Measurements from ENCODE around the gene IPO7. TPM values are rescaled to one million over a fixed set of nuclear protein-coding genes. Genes with fewer than 3 reads are reported as not detected.

The IPO7 gene
- 99.4 and 171 TPM in 2 replicates for total RNA-seq

DNA sequence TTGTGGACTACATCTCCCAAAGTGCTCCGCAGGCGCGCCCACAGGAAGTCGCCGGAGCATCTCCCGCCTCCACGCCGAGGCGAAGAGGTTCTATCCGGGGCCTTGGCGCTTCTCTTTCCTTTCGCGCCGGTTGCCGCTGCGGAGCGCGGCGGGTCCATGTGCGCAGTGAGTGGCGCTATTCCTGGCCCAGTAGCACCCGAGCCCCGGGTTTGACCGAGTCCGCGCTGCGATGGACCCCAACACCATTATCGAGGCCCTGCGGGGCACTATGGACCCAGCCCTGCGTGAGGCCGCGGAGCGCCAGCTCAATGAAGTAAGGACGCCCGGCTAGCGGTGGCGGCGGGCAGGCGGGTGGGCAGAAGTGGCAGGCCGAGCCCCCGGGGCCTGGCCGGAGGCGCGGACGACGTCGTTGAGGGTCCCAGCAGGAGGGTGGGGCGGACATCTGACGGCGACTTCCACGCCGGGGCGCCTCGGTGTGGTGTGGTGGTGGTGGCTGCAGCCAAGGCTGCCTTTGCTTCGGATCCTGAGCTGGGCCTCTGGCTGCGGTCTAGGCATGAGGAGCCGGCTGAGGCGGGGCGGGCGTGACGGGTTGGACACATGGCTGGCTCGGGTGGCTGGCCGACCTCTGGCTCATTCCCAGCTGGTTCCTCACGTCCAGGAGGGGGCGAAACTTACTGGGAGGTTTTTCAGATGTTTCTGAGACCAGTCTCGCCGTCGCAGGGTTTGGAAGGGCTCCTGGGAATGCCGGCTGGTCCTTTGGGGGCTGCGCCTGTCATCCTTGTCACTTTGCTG, at the start of gene IPO7:
Gene IPO7 (plus strand): TSS at position 118 of the 792 bp plus-strand sequence. CDS start 112 bp downstream, at position 230.

DNA sequence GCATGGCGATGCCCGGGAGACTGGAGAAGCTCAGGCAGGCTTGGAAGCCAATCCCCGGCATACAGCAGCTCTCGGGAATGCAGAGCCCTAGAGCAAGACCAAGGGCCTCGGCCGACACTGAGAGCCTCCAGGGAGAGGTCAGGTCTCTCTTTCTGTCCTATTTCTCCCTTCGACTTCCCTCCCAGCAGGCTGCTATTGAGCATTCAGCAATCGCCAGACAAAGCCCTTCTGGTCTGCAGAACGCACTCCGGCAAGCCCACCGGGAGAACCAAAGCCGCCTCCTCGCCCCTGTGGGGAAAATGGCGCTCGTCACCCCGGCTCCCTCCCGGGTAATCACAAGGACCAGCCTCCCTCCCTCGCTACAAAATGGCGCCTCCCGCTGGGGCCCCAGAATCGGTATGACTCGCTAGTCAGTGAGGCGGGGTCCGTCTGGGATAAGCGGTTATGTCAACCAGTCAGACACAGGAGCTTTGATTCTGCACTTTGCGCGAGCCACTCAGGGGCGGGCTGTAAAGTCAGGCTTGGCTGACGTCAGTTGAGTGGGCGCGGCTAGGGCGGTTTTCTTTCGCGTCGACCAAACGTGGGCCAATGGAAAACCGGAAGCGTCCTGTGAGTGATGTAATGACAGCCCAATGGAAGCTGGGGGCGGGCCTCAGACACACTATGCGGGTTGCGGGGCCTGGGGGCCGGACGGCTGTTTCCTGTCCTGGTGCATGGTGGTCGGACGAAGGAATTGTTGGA, 76.0 kb downstream of the IPO7 start, which contains the start of gene ZNF143:
Gene ZNF143 (plus strand): TSS at position 691 of the 741 bp plus-strand sequence. CDS start 10,297 bp downstream, outside the sequence.

Other genes with a start within 250 kb of the IPO7 start
- 138 and 290 TPM in 2 replicates for gene DENND5A, start 119.3 kb upstream of the IPO7 start, total RNA-seq
- 31.5 and 34.2 TPM in 2 replicates for gene TMEM41B, start 70.1 kb upstream of the IPO7 start, total RNA-seq
- 21.7 and 37.8 TPM in 2 replicates for gene ZNF143, start 76.4 kb downstream of the IPO7 start, total RNA-seq
- gene WEE1, start 189.0 kb downstream of the IPO7 start, total RNA-seq, result 21.4 and 28.5 TPM in 2 replicates

Measured in bladder microvascular endothelial cell (primary cell).